ENCODE measurements around the gene DIS3L.
A peak's percentile ranks its signal among the peaks of the same experiment; 100 is the strongest.
"Not testable (repeated sequence)": the region's sequence is repeated elsewhere in the genome, so short reads cannot be mapped to it uniquely, and the experiment has no call there.

Gene DIS3L

GRCh38 chr15:66293419-66294156 is at the start of gene DIS3L:
Gene DIS3L (plus strand): TSS chr15:66293568. CDS start chr15:66293597, 29 bp downstream.
- DNase-seq, result peak; percentile 70

GRCh38 chr15:66245832-66246231 is 47.5 kb upstream of the DIS3L start:
- not testable (repeated sequence) for DNase-seq

DNA sequence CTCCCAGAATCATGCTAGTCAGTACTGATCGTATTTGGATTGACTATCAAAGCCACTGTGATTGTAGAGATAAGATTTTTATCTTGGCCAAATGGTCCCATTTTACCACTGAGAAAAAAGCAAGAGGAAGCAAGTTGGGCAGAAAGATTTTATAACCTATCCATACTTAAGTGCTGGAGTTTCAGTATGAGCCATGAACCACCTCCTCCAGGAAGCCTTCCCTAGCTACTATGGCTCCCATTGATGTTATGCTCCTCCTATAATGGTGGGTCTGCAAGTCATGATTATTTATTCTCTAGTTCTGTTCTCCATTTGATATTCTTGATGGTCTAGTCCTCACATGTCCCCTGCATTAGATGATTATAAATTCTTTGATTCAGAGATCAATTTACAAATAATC is 46.4 kb upstream of the DIS3L start:
- DNase-seq, result no peak

DNA sequence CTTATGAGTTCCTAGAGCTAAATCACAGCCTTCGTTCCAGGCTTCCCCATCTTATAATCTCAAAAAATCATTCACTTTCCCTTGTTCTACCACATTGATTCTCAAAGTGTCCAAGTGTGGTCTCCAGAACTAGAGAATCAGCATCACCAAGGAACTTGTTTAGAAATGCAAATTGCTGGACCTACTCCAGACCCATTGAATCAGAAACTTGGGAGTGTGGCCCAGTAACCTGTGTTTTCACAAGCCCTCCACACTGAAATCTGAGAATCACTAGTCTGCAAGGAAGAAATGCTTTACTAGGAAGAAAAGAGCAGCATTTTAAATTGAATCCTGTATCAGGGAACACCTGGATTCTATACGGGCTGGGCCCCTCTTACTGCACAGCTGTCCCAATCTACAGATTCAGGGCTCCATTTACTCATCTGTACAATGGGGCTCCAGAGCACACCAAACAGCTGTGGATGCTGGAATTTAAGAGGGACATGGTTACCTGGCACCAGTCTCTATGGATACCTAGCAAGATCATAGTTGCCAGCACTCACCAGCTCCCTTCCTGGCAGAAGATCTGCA is 43.7 kb upstream of the DIS3L start:
- no peak for DNase-seq

DNA sequence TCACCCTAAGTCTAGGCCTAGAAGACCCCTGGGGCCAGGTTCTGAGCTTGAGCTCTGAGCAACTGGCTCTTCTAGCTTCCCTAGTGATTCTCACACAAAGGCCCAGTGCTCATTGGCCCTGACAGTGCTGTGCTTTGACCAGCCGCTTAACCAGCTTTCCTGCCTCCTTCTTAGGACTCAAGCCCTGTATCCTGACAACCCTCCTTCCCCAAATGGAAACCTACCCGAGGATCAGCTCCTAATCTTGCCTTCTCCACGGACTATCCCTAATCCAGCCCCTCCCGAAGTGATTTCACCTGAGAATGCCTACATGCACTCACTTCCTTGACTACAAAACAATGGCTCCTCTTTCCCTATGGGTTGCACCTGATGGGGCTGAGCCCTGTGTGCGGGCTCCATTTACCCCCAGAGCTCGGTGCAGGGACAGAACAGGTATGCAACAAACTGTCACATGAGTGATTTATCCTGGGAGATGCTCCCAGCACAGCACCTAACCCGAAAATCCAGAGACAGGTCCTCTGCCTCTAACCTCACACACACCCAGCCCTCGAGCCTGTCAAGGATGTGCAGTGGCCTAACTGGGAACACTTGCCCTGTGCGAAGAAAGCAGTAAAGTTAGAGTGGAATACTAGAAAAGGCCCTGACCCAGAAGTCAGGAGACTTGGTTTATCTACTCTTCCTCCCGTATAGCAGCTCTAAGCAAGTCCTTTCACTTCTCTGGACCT is 42.1 kb upstream of the DIS3L start:
- DNase-seq, result no peak

GRCh38 chr15:66251790-66252684 is 41.3 kb upstream of the DIS3L start:
- DNase-seq, result peak; percentile 43

- no peak for DNase-seq
These were observed 40.5 kb upstream of the DIS3L start for GRCh38 chr15:66252685-66253417.

DNA sequence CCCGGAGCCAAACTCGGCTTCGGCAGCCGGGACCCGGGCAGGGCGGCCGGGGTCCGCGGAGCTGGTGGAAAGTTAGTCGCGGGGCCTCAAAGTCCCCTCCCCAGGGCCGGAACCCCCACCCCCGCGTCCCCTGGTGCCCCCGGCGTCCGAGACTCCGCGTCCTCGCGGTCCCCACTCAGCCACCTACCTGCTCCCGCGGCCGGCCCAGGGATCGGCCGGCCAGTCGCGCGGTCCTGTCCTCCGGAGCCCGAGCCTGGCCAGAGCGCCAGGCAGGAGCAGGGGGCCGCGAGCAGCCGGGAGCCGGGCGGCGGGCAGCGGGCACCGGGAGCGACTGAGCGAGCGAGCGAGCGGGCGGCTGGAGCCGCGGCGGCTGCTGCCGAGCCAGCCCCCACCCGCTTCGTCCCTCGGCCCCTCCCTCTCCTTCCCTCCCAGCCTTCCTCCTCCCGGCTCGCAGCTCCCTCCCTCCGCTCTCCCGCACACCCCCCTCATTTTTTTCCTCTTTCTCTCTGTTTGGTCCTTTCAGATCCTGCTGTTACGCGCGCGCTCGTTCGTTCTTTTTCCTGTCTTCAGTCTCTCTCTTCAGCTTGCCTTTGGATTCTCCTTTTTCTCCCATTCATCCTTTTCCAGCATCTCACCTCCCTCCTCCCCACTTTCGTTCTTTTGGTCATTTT is 39.8 kb upstream of the DIS3L start, which contains the start of gene MEGF11:
MEGF11 (minus strand) TSS at position 333 of the 671 bp plus-strand sequence. CDS start 125,347 bp downstream, outside the sequence.
- no peak for DNase-seq

- DNase-seq, result no peak
These were observed 39.0 kb upstream of the DIS3L start for GRCh38 chr15:66254089-66254950.

DNA sequence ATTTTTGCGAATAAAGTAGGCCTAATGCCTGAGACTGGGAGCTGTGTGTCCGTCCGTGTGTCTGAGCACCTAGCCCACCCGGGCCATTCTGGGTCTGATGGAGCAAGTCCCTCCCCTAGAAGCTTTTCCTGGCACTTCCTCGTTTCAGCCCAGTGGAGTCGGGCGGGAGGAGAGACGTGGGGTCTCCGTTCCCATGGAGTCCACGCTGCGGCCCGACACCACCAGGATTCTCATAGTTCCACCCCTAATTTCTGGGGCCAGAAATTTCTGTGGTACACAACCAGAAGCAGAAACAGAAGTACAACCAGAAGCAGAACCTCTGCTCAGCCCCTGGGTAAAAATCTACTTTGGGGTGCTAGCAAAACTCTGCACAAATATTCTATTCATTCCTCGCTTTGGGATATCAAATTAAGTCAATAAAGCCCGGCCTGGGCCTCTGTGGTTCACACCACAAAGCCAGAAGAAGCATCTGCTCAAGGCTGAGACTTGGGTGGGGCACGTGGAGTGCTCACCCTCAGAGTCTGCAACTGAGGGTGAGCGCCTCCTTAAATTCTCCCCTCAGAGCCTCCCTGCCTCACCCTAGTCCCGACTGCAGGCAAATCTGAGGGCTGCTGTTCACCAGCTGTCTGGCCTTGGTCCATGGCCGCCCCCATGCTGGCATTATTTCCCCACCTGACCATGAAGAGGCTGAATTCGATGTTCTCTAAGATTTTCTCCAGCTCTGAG is 38.3 kb upstream of the DIS3L start:
- no peak for DNase-seq

- no peak for DNase-seq
These were observed 36.7 kb upstream of the DIS3L start for GRCh38 chr15:66256692-66257091.

GRCh38 chr15:66261056-66261455 is 32.3 kb upstream of the DIS3L start:
- DNase-seq, result no peak

GRCh38 chr15:66262837-66263236 is 30.5 kb upstream of the DIS3L start:
- not testable (repeated sequence) for DNase-seq

DNA sequence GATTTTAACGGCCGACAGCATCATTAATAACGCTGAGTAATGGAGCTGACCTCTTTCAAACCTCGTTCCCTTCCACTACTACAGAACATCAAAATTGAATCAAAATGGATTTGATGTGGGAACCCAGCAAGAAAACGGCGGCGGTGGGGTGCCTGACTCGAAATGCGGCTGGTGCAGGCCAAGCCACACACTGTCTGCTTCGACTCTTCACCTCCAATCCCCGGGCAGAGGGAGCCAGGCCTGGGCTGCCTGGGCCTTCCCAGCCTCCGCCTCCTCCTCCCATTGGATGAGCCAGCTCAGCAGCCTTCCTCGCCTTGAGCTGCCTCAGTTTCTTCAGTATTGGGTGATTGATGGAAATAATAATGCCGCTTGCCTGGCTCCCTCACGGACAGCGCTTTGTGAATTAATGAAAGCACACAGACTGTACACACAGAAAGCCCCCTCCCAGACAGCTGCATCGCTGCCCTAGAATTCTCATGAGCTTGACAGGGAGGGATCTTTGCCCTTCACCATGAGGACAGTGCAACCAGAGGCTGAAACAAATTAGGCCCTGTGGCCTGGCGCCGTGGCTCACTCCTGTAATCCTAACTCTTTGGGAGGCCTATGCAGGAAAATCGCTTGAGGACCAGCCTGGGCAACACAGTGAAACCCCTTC is 28.4 kb upstream of the DIS3L start:
- no peak for DNase-seq

DNA sequence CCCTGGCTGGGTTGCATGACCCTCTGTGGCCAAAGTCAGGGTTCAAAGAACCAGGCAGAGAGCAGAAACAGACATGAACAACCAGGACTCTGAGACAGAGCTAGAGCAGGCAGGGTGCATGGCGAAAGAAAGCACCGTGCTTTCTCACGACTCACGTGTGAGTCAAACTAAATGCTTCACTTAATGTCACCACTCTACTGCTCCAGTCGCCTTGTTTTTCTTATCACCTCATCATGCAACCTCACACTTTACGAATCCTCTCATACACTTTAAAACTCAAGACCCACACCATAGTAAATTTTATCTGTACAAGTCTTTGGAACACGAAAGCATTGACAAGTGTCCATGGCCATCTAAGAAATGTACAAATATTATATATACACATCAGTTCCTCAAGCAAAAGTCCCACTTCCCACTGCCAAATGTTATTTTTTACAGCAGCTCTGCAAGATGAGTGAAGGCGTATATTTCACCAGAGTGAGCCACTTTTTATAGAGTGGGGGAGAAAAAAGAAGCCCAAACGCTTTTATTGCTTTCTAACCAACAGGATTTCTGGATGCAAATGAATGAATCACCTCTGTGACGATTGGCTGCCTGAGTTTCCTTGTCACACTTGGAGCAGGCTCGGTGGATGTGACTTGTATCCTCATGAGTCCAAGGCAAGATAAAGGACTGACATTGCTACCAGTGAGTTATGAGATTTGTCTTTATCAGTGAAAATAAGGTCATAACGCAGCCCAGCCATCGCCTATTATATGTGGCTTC is 23.9 kb upstream of the DIS3L start:
- DNase-seq, result no peak

DNA sequence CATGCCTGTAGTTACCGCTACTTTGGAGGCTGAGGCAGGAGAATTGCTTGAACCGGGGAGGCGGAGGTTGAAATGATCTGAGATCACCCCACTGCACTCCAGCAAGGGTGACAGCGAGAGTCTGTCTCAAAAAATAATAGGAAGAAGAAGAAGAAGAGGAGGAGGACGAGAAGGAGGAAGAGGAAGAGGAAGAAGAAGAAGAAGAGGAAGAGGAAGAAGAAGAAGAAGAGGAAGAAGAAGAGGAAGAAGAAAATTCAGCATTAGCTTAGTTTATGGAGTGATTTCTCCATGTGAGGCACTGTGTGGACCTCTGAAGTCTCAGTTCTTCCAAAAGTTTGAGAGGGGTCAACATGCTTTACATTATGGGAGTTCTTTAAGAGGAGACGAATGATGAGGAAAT is 22.4 kb upstream of the DIS3L start:
- DNase-seq, result no peak

DNA sequence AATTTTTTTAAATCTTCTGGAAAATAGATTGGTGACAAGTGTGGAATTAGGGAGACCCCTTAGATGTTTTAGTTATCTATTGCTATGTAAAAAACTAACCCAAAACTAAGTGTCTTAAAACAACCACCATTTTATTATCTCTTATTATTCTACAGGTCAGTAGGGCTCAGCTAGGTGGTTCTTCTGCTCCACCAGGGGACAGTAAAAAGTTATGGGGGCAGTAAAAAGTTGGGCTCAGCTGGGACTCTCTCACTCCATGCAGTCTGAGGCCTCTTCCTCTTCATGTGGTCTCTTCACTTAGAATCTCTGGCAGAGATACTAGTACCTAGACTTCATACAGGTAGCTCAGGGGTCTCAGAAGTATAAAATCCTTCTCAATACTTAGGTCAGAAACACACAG is 18.0 kb upstream of the DIS3L start:
- DNase-seq, result no peak

- no peak for DNase-seq
These were observed 16.8 kb upstream of the DIS3L start for GRCh38 chr15:66276546-66276945.

DNA sequence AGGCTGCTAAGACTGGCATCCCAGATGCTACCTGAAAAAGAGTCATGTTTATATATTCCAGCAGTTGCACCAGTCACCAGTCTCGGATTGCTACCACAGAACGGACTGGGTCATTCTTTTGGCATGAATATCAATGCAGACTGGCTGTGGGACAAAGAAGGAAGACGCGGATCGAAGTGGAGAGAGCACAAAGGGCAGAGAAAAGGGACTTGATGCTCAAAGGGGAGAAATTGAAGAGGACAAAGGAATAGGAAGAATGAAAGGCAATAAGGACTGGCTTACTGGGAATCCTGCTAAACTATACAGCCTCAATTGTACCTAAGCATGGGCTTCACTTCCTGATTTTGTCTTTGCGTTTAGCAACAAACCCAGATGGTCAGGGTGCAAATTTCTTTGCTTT is 15.3 kb upstream of the DIS3L start:
- no peak for DNase-seq

All from activated CD4-positive, alpha-beta T cell treated with anti-CD3 and anti-CD28 coated beads, Interleukin-2, amount 50 U/mL, for 16 hours (primary cell).